K562 (cell line): Measurements from ENCODE around the gene SAP30BP. TPM values are rescaled to one million over a fixed set of nuclear protein-coding genes. Genes with fewer than 3 reads are reported as not detected.

Source experiments
- ATAC-seq: fragments of 200-7000 bp; cut with Tn5 transposase; 3 replicates; pipeline ENCODE4 v1.9.1; 2020; ENCODE audit warnings: moderate library complexity
- BruUV-seq: library from RNA; stranded (reverse); fragments of 400-500 nt; replicated peaks from 2 replicates; lab custom pipeline; 2021; lab: Mats Ljungman, UMichigan
- CTCF ChIA-PET: fragments of 300-600 bp; formaldehyde crosslinking; extraction: SDS; loops from one replicate; lab custom pipeline; 2021; ENCODE audit warnings: low intra/inter-chr PET ratio; lab: Yijun Ruan, JAX
- POLR2A ChIA-PET: fragments of 300-600, 350-650 bp; sonication (Branson Sonifier 250); formaldehyde crosslinking; extraction: SDS; loops from one replicate; lab custom pipeline; 2021; ENCODE audit warnings: antibody characterized with exemption, inconsistent platforms; lab: Yijun Ruan, JAX
- DNase-seq, 4 experiments: peaks; one replicate each; pipeline versions ENCODE4 v3.0.0 to v3.0.0-alpha.2; 2011 to 2018; ENCODE audit warnings: low spot score in 3 of 4, mixed read lengths in 3 of 4; ENCODE audit errors: extremely low read depth in 1 of 4
- FAIRE-seq: peaks from 2 replicates; lab custom pipeline; 2011; peaks lifted over from hg19 to GRCh38; lab: Jason Lieb, UNC
- H2AFZ ChIP-seq: 2 replicates; pipeline ENCODE4 v1.6.0; 2011; ENCODE audit warnings: low read depth, low read length, control low read depth, inconsistent platforms
- H3K27ac ChIP-seq: fragments of 200-600 bp; 3 replicates; pipeline ENCODE4 v1.8.0; 2011; ENCODE audit warnings: low read depth, mild to moderate bottlenecking, control low read depth, inconsistent platforms, low read length, moderate library complexity, mixed read lengths; ENCODE audit errors: extremely low read depth
- H3K27me3 ChIP-seq, 2 experiments: fragments of 300-600 bp in 1 of 2; 2 replicates in 1 of 2; 3 replicates in 1 of 2; pipeline versions ENCODE4 v1.6.0 to v1.8.0; 2011; ENCODE audit warnings: inconsistent platforms in 2 of 2, low read length in 2 of 2, mild to moderate bottlenecking in 1 of 2, mixed read lengths in 1 of 2, moderate library complexity in 1 of 2; ENCODE audit not compliant: control insufficient read depth in 2 of 2, insufficient read depth in 2 of 2
- H3K36me3 ChIP-seq: fragments of 300-600 bp; 3 replicates; pipeline ENCODE4 v1.8.0; 2011; ENCODE audit warnings: mild to moderate bottlenecking, low read length, inconsistent platforms; ENCODE audit not compliant: control insufficient read depth, insufficient read depth
- H3K4me1 ChIP-seq, 2 experiments: fragments of 200-600 bp in 1 of 2; replicated peaks in 1 of 2; 2 replicates in 1 of 2; 3 replicates in 1 of 2; pipeline versions ENCODE4 v1.5.1 to v1.8.0; 2011; ENCODE audit warnings: inconsistent platforms in 2 of 2, low read length in 2 of 2, mild to moderate bottlenecking in 1 of 2, mixed read lengths in 1 of 2, moderate library complexity in 1 of 2; ENCODE audit not compliant: control insufficient read depth in 2 of 2, insufficient read depth in 2 of 2
- H3K4me2 ChIP-seq: 2 replicates; pipeline ENCODE4 v1.6.1; 2011; ENCODE audit warnings: low read length, control low read depth, inconsistent platforms, mixed read lengths; ENCODE audit not compliant: insufficient read depth
- H3K4me3 ChIP-seq: fragments of 200-600 bp; sonication (generic), shearing (Covaris generic); 2 replicates; pipeline ENCODE4 v1.5.1; 2016; ENCODE audit warnings: control low read depth, inconsistent platforms
- H3K79me2 ChIP-seq: fragments of 200-600 bp; 3 replicates; pipeline ENCODE4 v1.8.0; 2011; ENCODE audit warnings: low read length, inconsistent platforms; ENCODE audit not compliant: control insufficient read depth, insufficient read depth
- H3K9ac ChIP-seq, 2 experiments: 2 replicates each; pipeline versions ENCODE4 v1.6.0 to v1.6.1; 2011; ENCODE audit warnings: low read depth in 2 of 2, low read length in 2 of 2, control low read depth in 1 of 2, inconsistent platforms in 1 of 2, mild to moderate bottlenecking in 1 of 2, mixed read lengths in 1 of 2; ENCODE audit not compliant: insufficient read depth in 1 of 2
- H3K9me1 ChIP-seq: one replicate; pipeline ENCODE4 v1.6.0; 2011; ENCODE audit warnings: inconsistent platforms, mild to moderate bottlenecking, low read length, moderate library complexity; ENCODE audit not compliant: control insufficient read depth, insufficient read depth
- H3K9me3 ChIP-seq: replicated peaks from 2 replicates; pipeline ENCODE4 v1.5.1; 2011; ENCODE audit warnings: low read depth, low read length, inconsistent platforms; ENCODE audit not compliant: control insufficient read depth, insufficient read depth
- H4K20me1 ChIP-seq: replicated peaks from 2 replicates; pipeline ENCODE4 v1.6.1; 2011; ENCODE audit warnings: low read length, inconsistent platforms, mixed read lengths; ENCODE audit not compliant: control insufficient read depth, insufficient read depth
- ATF2 ChIP-seq: sonication (generic); formaldehyde crosslinking; IDR thresholded peaks from 2 replicates; pipeline ENCODE4 v1.8.1; 2022; ENCODE audit warnings: missing genetic modification reagents
- CGGBP1 ChIP-seq: fragments of 250-450 bp; sonication (Bioruptor Pico); IDR thresholded peaks from 2 replicates; pipeline ENCODE4 v1.9.0; 2021; ENCODE audit warnings: mild to moderate bottlenecking
- EGR1 ChIP-seq: fragments of 450-650 bp; conservative IDR thresholded peaks from 2 replicates; pipeline ENCODE4 v1.6.1; 2017; ENCODE audit warnings: mild to moderate bottlenecking
- EP300 ChIP-seq: IDR thresholded peaks from 2 replicates; pipeline ENCODE4 v1.6.1; 2012; ENCODE audit warnings: low read length, improper control_type of control experiment
- HEY1 ChIP-seq: fragments of 250-450 bp; sonication (Bioruptor Pico); IDR thresholded peaks from 2 replicates; pipeline ENCODE4 v1.5.0; 2020; ENCODE audit warnings: mild to moderate bottlenecking, moderate library complexity, borderline replicate concordance
- HNRNPLL ChIP-seq: fragments of 200-400 bp; formaldehyde crosslinking; IDR thresholded peaks from 2 replicates; pipeline ENCODE4 v1.6.1; 2017; ENCODE audit warnings: low read length, low read depth, mild to moderate bottlenecking; ENCODE audit not compliant: poor library complexity, severe bottlenecking
- MXD1 ChIP-seq: fragments of 250-450 bp; sonication (Bioruptor Pico); IDR thresholded peaks from 2 replicates; pipeline ENCODE4 v1.8.0; 2021; ENCODE audit warnings: borderline replicate concordance, mild to moderate bottlenecking, moderate library complexity; ENCODE audit not compliant: poor library complexity, severe bottlenecking
- NBN ChIP-seq: fragments of 450-650 bp; IDR thresholded peaks from 2 replicates; pipeline ENCODE4 v1.6.1; 2016; ENCODE audit warnings: low read depth, mild to moderate bottlenecking
- NR2C2 ChIP-seq, 2 experiments: fragments of 200-800 bp in 1 of 2; sonication (Bioruptor generic) in 1 of 2; sonication (generic) in 1 of 2; formaldehyde crosslinking in 1 of 2; IDR thresholded peaks; 2 replicates each; pipeline versions ENCODE4 v1.6.1 to v1.8.0; 2016 to 2022; ENCODE audit warnings: mild to moderate bottlenecking in 1 of 2, missing compliant biosample characterization in 1 of 2, missing genetic modification characterization in 1 of 2, missing genetic modification reagents in 1 of 2
- SFPQ ChIP-seq: fragments of 200-400 bp; formaldehyde crosslinking; IDR thresholded peaks from 2 replicates; pipeline ENCODE4 v1.6.1; 2017; ENCODE audit warnings: mild to moderate bottlenecking, low read depth, low read length, moderate library complexity
- SMARCB1 ChIP-seq: IDR thresholded peaks from 2 replicates; pipeline ENCODE4 v1.6.1; 2011; ENCODE audit warnings: improper control_type of control experiment, low read depth; ENCODE audit not compliant: insufficient read length
- TRIM25 ChIP-seq: fragments of 450-650 bp; IDR thresholded peaks from 2 replicates; pipeline ENCODE4 v1.7.0; 2016; ENCODE audit warnings: borderline replicate concordance
- ZBTB9 ChIP-seq: fragments of 450-650 bp; formaldehyde crosslinking; IDR thresholded peaks from 2 replicates; pipeline ENCODE4 v1.4.0; 2020; ENCODE audit warnings: mild to moderate bottlenecking, moderate library complexity
- ZSCAN32 ChIP-seq: fragments of 450-650 bp; formaldehyde crosslinking; IDR thresholded peaks from 2 replicates; pipeline ENCODE4 v1.4.0; 2020; ENCODE audit warnings: mild to moderate bottlenecking, moderate library complexity
- WGBS: fragments of 100-300 bp; shearing (Covaris generic); methylation state at CpG from one replicate; pipeline ENCODE4 v1.1.6; 2016; ENCODE audit warnings: low coverage, mixed read lengths; ENCODE audit not compliant: insufficient coverage; ENCODE audit errors: missing lambda C conversion rate; 5-methylcytosine and 5-hydroxymethylcytosine counted together
- in situ Hi-C: fragments of 300-500 bp; cut with MboI; formaldehyde crosslinking; loops from 4 replicates; pipeline ENCODE4 v1.15.0; 2018; ENCODE audit warnings: inconsistent platforms, mixed read lengths
- intact Hi-C: fragments of 100-400 bp; cut with micrococcal nuclease; formaldehyde crosslinking; loops from 2 replicates; pipeline ENCODE4 v1.14.2; 2022
- polyA plus RNA-seq, 8 experiments: library from polyadenylated mRNA; depleted of rRNA in 4 of 8; stranded (reverse) in 5 of 8; unstranded in 3 of 8; fragments of >200 nt; fragmentation: Nextera tagmentation in 2 of 8; fragmentation: Illumina TruSeq in 1 of 8; extraction: Ambion mirVana in 2 of 8; extraction: Trizol in 1 of 8; gene quantifications; 2 replicates each; pipeline versions ENCODE4 v1.2.1 to v1.2.3, GENCODE V29; 2011 to 2014; ENCODE audit warnings: inconsistent platforms in 1 of 8, missing spikeins in 1 of 8
- total RNA-seq, 7 experiments: library from RNA; depleted of rRNA in 6 of 7; stranded (reverse); fragments of >200 nt in 6 of 7; fragmentation: Illumina TruSeq in 2 of 7; extraction: Trizol in 2 of 7; gene quantifications; 2 replicates each; pipeline versions ENCODE4 v1.2.1 to v1.2.3, GENCODE V29; 2011 to 2021; ENCODE audit warnings: low replicate concordance in 1 of 7

SAP30BP gene
- total and polyA plus RNA-seq, 9 of the 15 experiments (the other 6 are each of a cell fraction or from before 2014, with no cell fraction given), result 45.3 to 154 (median 71.7) TPM

- Histone ChIP-seq H3K9me3 (no peaks in the 10 kb centered on the region), H3K27ac (no peak overlapping the region), H3K79me2 (peaks cover 56% of the 10 kb centered on the region), H3K9me1 (peaks cover 5% of the 10 kb centered on the region), H3K4me1 (peaks cover 0 to 15% of the 10 kb centered on the region in 2 experiments; a peak in 2 of 5 replicates), H3K4me3 (no peak overlapping the region), H3K36me3 (peaks cover 65% of the 10 kb centered on the region), H3K27me3 (no peaks in the 10 kb centered on the region), H3K4me2 (no peak overlapping the region), H3K9ac (no peak overlapping the region), H2AFZ (no peak overlapping the region), H4K20me1 (no peaks in the 10 kb centered on the region; the same call in 1 of the 2 replicates)
- ATAC-seq (no peak), DNase-seq (no peak), FAIRE-seq (no peak)
- BruUV-seq, result no TSS peak
- CTCF ChIA-PET, result no interaction called here
- intact Hi-C loops, result no loop called here
- 93% methylated on average over 10 of the region's 10 CpGs for WGBS
- in situ Hi-C loops, result no loop called here
- POLR2A ChIA-PET, result interaction anchor here (0.6 to 1.6 kb wide), 6 partner anchors 9 to 180 kb away, joined by 3 to 6 read pairs (median 3); no protein-coding TSS in a partner anchor
- TF ChIP-seq CGGBP1 (CRISPR knock-in tag) (no peak), MXD1 (CRISPR knock-in tag) (no peak), NBN (no peak), SFPQ (no peak), HNRNPLL (no peak), TRIM25 (no peak), EGR1 (no peak), ZSCAN32 (CRISPR knock-in tag) (no peak), SMARCB1 (no peak), ATF2 (CRISPR knock-in tag) (no peak), ZBTB9 (CRISPR knock-in tag) (no peak), NR2C2 (CRISPR knock-in tag; IDR thresholded peaks at IDR 0.05) (no peak), NR2C2 (tag; IDR thresholded peaks at IDR 0.05) (no peak), EP300 (no peak), HEY1 (CRISPR knock-in tag) (no peak)
Measured at GRCh38 chr17:75680431-75680830, 13.3 kb downstream of the SAP30BP start.
